Measurements from ENCODE around the gene NRAS.
A peak's percentile ranks its signal among the peaks of the same experiment; 100 is the strongest.
"Not testable (repeated sequence)": the region's sequence is repeated elsewhere in the genome, so short reads cannot be mapped to it uniquely, and the experiment has no call there.

Gene NRAS

DNA sequence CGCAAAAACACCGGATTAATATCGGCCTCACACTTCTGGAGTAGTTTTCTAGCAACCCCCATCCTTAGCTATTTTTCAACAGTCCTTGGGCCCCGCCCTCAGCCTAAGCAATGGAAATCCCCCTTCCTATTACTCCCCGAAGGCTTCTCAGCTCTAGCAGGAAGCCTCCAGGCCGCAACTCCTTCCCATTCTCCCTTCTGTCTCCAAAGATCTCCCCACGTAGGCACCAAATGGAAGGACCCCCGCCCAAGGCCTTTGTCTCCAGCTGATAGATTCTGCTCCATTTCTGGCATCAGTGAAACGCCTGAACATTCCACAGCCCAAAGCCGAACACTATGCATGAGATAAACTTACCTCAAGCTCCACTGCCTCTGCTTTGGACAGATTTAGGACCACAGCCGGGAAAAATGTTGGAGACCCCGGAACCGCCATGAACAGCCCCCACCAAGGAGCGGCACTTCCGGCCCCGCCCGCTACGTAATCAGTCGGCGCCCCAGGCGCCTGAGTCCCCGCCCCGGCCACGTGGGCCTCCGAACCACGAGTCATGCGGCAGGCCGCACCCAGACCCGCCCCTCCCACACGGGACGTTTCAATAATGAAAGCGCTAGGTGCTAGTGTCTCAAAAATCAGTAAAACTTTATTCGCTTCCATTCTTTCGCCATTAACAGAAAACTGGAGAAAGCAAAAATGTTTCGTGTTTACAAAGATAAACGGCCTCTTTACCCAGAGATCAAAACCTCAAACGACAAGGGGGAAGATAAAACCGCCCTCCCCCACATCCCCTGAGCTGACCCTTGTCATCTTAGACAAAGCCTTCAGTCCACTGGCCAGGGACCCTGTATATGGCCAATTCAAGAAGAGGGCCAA lies at the start of gene NRAS:
Gene NRAS (minus strand): TSS at position 468 of the 867 bp plus-strand sequence. CDS start 611 bp downstream, outside the sequence.
- DNase-seq = peak; percentile 96

- DNase-seq = no peak
Measured at GRCh38 chr1:114764689-114765088, 48.1 kb upstream of the NRAS start.

DNA sequence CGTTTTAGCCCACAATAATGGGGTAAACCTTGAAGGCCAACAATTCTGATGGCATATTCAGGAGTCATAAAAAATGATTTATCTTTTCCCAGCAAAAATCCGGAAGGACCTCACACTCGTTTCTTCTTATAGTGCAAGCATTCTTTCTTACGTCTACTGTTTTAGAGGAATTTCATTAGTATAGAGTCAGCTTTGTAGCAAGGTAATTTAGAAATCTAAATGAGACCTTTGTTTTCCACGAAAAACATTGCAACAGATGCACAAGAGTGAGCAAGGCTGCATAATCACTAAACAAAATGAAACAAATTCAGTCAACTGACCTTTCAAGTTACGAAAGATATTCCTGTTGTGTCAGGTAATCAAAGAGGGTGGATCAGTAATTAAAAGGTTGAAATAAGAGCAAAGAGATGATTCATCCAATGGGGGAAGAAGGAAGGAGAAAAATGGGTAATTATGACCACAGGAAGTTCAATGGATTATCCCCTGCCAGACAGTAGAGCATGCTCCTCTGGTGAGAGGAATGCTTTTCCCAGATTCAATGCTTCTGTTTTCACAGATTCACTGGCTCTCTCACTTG lies 41.8 kb upstream of the NRAS start:
- no peak for DNase-seq

DNA sequence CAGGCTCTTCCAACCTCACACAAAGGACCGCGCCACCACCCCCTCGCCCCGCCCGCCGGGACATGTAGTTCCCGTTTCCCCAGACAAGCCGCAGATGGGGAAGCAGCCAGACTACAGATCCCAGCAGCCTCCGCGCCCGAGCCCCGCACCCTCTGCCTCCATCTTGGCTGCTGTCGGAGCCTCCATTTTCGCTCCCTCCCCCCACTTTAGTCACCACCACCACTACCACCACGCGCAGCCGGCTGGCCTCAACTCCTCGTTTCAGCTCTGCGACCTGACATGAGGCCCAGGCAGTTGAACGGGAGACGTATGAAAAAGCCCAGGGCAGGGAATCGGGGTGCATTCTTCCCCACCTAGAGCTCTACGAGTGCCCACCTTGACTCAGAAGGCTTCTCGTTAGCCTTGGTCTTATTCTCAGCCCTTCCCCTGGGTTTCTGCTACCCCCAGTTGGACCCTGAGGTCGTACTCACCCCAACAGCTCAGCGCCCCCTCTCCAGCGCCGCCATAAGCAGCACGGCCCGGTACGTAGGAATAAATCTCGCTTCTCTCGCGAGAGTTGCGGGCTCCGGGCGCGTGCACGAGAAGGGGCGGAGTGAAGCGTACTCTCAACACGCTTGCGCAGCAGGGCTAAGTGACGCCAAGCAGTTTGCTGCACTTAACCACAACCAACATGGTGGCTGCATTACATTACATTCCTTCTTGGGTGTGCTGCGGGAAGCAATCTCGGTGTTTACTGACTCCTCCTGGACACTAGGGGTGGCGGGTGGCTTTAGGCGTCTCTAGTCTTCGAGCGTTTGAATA lies 41.1 kb upstream of the NRAS start, which contains the start of gene CSDE1:
Gene CSDE1 (minus strand): TSS at position 530 of the 801 bp plus-strand sequence. CDS start 18,094 bp downstream, outside the sequence.
- peak; percentile 97 for DNase-seq

- no peak for DNase-seq
Measured at GRCh38 chr1:114756949-114757454, 40.4 kb upstream of the NRAS start.

DNA sequence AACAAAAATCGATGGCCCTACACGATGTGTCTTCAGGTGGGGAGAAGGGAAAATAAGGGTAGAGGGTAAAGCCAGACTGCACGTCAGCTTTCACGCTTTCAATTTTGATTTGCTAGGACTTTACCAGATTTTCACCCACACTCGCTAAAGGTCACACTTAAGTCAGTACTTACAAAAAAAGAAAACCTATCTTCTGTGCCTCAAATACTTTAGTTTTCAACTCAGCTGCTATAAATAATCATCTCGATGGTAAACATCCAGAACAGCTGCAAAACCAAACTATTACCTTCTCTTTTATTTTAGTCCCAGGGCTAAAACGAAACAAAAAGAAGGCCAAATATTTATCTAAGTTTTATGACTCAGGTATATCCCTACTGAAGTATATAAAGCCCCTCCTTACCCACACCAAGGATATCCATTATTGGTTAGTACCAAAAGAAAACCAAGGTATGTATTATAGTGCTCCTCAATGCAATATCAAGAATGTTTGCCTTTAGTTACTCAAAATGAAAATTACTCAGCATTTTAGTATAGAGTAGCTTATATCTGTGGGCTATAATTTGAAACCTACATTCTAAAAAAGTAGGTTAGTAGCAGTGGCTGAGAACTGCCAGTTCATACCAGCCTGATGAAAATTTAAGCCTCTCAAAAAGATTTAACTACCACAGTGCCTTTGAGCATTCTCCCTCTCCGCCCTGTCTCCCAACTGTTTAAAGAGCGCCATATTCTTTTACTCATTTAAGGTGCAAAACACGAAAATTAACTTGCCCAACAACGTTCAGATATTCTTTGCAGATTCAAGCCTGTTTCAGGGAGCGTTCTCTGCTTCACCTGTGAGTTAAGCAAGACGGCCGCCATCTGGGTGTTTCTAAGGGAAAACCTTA lies 39.7 kb upstream of the NRAS start:
- no peak for DNase-seq

DNA sequence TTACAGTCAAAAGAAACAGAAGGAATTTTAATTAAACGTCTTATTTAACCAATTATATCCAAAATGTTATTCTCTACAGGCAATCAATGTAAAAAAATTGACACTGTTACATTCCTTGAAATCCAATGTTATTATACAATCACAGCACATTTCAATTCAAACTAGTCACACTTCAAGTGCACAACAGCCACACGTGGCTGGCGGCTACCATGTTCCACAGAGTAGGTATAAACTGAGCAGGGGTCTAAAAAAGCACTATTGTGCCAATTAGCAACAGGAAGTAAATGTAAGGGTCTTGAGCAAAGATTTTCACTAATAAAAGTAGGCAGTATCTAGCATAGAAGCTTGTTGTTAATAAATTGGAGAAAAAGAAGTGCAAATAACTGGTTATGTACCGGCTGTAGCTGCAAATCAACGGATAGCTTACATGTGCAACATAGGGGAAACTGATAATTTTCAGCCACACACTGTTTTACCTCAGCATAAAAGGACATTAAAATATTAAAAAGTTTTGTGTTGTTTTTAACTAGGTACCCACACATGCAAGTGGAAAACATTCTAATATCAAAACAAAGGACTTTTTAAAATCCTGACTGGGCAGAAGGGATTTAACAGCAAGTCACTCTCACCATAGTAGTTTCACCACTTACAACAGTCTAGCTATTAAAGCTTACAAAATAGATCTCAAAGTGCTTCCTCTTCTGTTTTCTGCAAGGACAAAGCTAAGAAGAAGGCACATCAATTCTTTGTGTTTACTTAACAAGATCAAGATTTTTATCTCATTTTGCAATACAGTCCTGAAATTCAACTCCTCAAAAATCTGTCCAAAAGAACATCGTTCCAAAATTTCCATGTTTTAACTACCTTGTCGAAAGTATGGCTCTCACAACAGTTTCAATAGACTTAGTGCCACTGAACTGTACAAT lies 38.7 kb upstream of the NRAS start:
- no peak for DNase-seq

DNA sequence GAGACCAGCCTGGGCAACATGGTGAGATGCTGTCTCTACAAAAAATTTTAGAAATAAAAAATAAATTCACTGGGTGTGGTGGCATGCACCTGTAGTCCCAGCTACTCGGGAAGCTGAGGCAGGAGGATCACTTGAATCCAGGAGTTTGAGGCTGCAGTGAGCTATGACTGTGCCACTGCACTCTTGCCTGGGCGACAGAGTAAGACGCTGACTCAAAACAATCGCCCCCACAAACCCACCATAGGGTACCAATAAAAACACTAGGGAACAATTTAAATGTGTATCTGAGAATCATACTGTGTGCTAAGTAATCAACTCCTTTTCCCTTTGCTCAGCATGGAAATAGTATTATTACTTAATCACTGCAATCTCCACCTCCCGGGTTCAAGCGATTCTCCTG lies 37.1 kb upstream of the NRAS start:
- not testable (repeated sequence) for DNase-seq

DNA sequence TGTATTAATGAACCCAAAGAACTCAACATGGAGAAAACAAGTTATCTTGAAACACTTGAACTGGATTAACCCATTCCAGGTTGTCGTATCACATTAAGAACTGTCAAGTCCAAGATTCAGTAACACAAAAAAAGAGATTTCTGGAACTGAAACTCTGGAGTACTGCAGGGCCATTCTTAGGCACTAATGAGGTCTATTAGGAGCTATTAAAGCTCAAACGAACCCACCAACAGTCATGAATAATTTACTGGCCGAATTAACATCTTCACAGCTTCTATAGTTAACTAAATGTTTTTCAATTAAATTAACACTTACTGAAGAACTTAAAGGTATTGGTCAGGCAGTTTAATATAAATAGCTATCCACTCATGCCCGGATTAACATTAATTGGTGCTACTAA lies 36.6 kb upstream of the NRAS start:
- no peak for DNase-seq

- no peak for DNase-seq
Measured at GRCh38 chr1:114750780-114751179, 34.2 kb upstream of the NRAS start.

GRCh38 chr1:114749835-114750234 lies 33.3 kb upstream of the NRAS start:
- DNase-seq = no peak

DNA sequence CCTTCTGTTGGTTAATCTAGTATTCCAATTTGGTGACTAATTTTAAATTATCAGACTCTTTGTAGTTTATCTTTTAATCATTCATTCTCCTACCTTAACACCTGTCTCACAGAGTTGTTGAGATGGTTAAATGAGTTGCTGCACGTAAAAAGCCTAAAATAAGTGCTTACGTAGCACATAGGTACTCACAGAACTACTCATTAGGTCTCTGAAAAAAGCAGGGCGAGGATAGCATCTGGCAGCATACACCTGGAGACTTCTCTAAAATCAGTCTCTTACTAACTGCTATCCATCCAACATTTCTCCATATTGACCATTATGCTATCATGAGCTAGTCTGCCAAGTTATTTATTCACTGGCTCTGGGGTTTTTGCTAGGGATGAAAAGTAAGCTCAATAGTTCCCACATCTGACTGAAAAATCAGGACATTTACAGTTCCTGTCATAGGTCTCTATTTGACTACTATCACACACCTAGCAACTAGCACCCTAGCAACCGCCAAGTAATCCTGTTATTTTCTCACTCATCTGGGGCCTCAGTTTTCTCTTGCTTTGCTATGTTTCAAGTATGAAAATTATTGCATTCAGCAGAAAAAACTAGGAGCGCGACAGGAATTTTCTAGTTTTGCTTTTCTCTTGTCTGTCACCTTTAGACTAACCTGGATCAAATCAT lies 30.0 kb upstream of the NRAS start:
- no peak for DNase-seq

GRCh38 chr1:114745291-114745690 lies 28.7 kb upstream of the NRAS start:
- DNase-seq = no peak

GRCh38 chr1:114741963-114742746 lies 25.6 kb upstream of the NRAS start:
- no peak for DNase-seq

DNA sequence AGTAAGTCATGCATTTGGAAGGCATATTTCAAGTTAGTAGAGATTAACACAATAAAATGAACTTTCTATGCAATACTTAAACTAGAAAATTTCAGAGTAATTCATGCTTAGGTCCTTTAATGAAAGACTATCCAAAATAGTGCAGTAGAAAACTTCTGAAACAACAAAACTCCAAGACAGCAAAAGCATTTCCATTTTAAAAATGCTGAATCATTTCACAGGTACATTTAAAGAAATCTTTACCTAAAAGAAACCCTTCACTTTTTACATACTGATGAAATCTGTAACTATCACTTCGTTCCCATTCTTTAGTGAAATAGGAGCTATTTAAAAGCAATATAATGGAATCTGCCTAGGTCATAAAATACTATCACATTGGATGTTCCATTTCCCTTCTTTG lies 23.8 kb upstream of the NRAS start:
- DNase-seq = no peak

GRCh38 chr1:114737314-114737849 lies 20.8 kb upstream of the NRAS start:
- no peak for DNase-seq

GRCh38 chr1:114735479-114735878 lies 18.9 kb upstream of the NRAS start:
- DNase-seq = no peak

GRCh38 chr1:114729782-114730181 lies 13.2 kb upstream of the NRAS start:
- no peak for DNase-seq

DNA sequence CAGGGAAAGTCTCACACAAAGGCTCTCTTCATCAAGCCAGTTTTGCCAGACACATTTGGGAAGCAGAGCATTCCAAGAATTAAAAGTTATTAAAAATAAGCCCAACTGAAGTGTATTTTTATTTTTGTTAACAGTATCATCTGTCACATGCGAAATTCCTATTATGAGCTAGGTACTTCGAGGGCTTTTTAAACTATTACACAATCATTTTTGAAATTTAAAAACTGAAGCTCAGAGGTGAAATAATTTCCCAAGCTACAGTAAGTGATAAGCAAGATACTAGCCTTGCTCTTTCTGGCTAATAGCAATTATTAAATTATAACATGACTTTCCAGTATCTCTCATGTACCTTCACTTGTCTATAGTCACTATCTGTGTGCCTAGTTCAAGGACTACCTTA lies 12.0 kb upstream of the NRAS start:
- DNase-seq = no peak

Data from activated CD4-positive, alpha-beta T cell treated with anti-CD3 and anti-CD28 coated beads, Interleukin-2, amount 50 U/mL, for 1 hour (primary cell).